A549 (cell line): Measurements from ENCODE around the gene ECPAS.

ENCODE experiments used
- CTCF ChIP-seq: fragments of >200 bp; sonication (Bioruptor Twin); formaldehyde crosslinking; IDR thresholded peaks from 3 replicates; pipeline ENCODE4 v1.5.1; 2016
- EP300 ChIP-seq, 2 experiments: fragments of >200 bp; sonication (Bioruptor Twin); formaldehyde crosslinking; IDR thresholded peaks; 2 replicates in 1 of 2; 3 replicates in 1 of 2; pipeline ENCODE4 v1.6.1; 2016 to 2017
- ESRRA ChIP-seq: fragments of 150-350 bp; IDR thresholded peaks from 2 replicates; pipeline ENCODE4 v1.6.1; 2014; ENCODE audit warnings: mild to moderate bottlenecking, low read length, borderline replicate concordance
- JUNB ChIP-seq: fragments of >200 bp; sonication (Bioruptor Twin); formaldehyde crosslinking; IDR thresholded peaks from 2 replicates; pipeline ENCODE4 v1.6.1; 2016
- MAZ ChIP-seq: fragments of 150-350 bp; IDR thresholded peaks from 2 replicates; pipeline ENCODE4 v1.6.1; 2014; ENCODE audit warnings: antibody characterized with exemption, low read depth, low read length, borderline replicate concordance
- NFE2L2 ChIP-seq: fragments of 150-350 bp; conservative IDR thresholded peaks from 2 replicates; pipeline ENCODE4 v1.6.1; 2014; ENCODE audit warnings: low read length
- POLR2A ChIP-seq: IDR thresholded peaks from 2 replicates; pipeline ENCODE4 v1.6.1; 2012; ENCODE audit warnings: mild to moderate bottlenecking, low read length
- RARB ChIP-seq: fragments of 250-450 bp; sonication (Bioruptor Pico); IDR thresholded peaks from 2 replicates; pipeline ENCODE4 v1.8.0; 2021; ENCODE audit warnings: mild to moderate bottlenecking, moderate library complexity
- RCOR1 ChIP-seq: fragments of 150-350 bp; IDR thresholded peaks from 2 replicates; pipeline ENCODE4 v1.6.1; 2014; ENCODE audit warnings: antibody characterized with exemption, low read length, low read depth
- RFX5 ChIP-seq: fragments of 450-650 bp; IDR thresholded peaks from 2 replicates; pipeline ENCODE4 v1.7.1; 2014; ENCODE audit warnings: antibody characterized with exemption, mild to moderate bottlenecking, moderate library complexity
- SMC3 ChIP-seq: fragments of >200 bp; sonication (Bioruptor Twin); formaldehyde crosslinking; IDR thresholded peaks from 3 replicates; pipeline ENCODE4 v1.6.1; 2018; ENCODE audit warnings: inconsistent platforms

GRCh38 chr9:111399211-111399739, 84.9 kb downstream of the ECPAS start:
- TF ChIP-seq RARB (CRISPR knock-in tag) (no peak), CTCF (no peak), SMC3 (no peak), RFX5 (no peak), EP300 (IDR thresholded peaks at IDR 0.05) (no peak), POLR2A (no peak), ESRRA (no peak), NFE2L2 (no peak), MAZ (no peak), JUNB (no peak), RCOR1 (no peak)
